ENCODE data around the gene FAM76A. TPM values are rescaled to one million over a fixed set of nuclear protein-coding genes. Genes with fewer than 3 reads are reported as not detected.
A peak's percentile ranks its signal among the peaks of the same experiment; 100 is the strongest.
"Not testable (repeated sequence)": the region's sequence is repeated elsewhere in the genome, so short reads cannot be mapped to it uniquely, and the experiment has no call there.

Gene FAM76A
- 13.1 and 17.5 TPM in 2 replicates for total RNA-seq
- 9.2 and 13.5 TPM in 2 replicates for polyA plus RNA-seq
- polyA plus RNA-seq (2012), result 6.3 and 9.2 TPM in 2 replicates
- 2.0 and 9.5 TPM in 2 replicates for polyA minus RNA-seq (ENCODE audit: low replicate concordance)

DNA sequence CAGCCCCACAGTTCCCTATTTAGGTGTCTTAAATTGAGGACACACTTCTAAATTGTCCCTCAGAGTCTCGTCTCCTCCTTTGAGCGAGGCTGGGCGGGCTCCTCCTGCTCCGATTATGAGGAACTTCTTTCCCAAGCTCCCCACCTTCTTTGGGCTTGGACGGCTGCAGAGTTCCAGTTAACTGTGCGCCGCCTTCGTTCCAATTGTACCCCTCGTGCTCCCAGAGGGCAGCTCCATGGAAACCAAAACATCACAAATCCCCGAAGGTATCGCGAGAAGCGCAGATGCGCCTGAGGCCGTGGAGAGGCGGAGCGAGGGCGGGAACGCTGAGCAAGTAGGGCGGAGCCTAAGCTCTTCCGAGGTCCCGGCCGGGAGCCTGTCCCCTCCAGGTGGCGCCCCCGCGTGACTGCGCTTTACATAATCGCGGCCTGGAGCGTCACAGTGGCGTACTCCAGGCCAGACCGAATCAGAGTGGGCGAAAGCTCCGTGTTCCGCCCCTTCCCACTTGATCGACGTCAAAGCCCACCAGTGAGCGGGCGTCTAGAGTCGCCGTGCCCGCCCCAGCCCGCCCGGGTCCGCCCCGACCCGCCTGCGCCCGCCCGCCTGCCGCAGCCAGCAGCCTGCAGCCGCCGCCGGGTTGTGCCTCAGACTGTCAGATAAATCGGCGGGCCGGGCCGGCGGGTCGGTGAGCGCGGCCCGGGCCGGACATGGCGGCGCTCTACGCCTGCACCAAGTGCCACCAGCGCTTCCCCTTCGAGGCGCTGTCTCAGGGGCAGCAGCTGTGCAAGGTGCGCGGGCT, at the start of gene FAM76A:
Gene FAM76A (plus strand): TSS at position 588 of the 799 bp plus-strand sequence. CDS start 120 bp downstream, at position 708.
- peaks cover 7% of the 10 kb centered on the region for H3K4me1 ChIP-seq (ENCODE audit: control insufficient read depth, extremely low read depth, insufficient read depth, low read length)
- H3K4me3 ChIP-seq (replicated peaks in 1 of 4; ENCODE audit: control extremely low read depth in 1 of 4, insufficient read depth in 1 of 4, low read depth in 3 of 4, low read length in 4 of 4), result peak within 1 kb of the TSS; percentile 78 to 91 (median 88)
- H3K27ac ChIP-seq (ENCODE audit: insufficient read depth, low read length), result peak within 1 kb of the TSS; percentile 94
- H2AFZ ChIP-seq (ENCODE audit: low read length), result peak within 1 kb of the TSS; percentile 91
- H3K9ac ChIP-seq (ENCODE audit: insufficient read depth, low read length), result peak within 1 kb of the TSS; percentile 81
- H3K4me2 ChIP-seq (ENCODE audit: extremely low read depth, insufficient read depth, low read length), result peak within 1 kb of the TSS; percentile 94
- no peaks in the 10 kb centered on the region for H3K27me3 ChIP-seq (ENCODE audit: control insufficient read depth, insufficient read depth, low read length)
- H4K20me1 ChIP-seq (ENCODE audit: control insufficient read depth, extremely low read depth, insufficient read depth, low read length), result no peaks in the 10 kb centered on the region
- H3K79me2 ChIP-seq (ENCODE audit: control insufficient read depth, insufficient read depth, low read length), result peaks cover 7% of the 10 kb centered on the region
- no peaks in the 10 kb centered on the region for H3K9me3 ChIP-seq (ENCODE audit: control insufficient read depth, insufficient read depth, low read depth, low read length)
- peak; percentile 99 for DNase-seq (ENCODE audit: low read depth in 2 of 2)
- no peaks in the 10 kb centered on the region for H3K36me3 ChIP-seq (ENCODE audit: control insufficient read depth, insufficient read depth, low read length)
- no peak for TF ChIP-seq EZH2 (IDR thresholded peaks at IDR 0.05; ENCODE audit: low read length, missing control alignments)
- TF ChIP-seq, protein P1, sequence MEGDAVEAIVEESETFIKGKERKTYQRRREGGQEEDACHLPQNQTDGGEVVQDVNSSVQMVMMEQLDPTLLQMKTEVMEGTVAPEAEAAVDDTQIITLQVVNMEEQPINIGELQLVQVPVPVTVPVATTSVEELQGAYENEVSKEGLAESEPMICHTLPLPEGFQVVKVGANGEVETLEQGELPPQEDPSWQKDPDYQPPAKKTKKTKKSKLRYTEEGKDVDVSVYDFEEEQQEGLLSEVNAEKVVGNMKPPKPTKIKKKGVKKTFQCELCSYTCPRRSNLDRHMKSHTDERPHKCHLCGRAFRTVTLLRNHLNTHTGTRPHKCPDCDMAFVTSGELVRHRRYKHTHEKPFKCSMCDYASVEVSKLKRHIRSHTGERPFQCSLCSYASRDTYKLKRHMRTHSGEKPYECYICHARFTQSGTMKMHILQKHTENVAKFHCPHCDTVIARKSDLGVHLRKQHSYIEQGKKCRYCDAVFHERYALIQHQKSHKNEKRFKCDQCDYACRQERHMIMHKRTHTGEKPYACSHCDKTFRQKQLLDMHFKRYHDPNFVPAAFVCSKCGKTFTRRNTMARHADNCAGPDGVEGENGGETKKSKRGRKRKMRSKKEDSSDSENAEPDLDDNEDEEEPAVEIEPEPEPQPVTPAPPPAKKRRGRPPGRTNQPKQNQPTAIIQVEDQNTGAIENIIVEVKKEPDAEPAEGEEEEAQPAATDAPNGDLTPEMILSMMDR (conservative IDR thresholded peaks at IDR 0.05 in 1 of 2, IDR thresholded peaks at IDR 0.05 in 1 of 2; ENCODE audit: low read depth in 1 of 2, low read length in 2 of 2), result peak in 1 of 2 donors; percentile 30

DNA sequence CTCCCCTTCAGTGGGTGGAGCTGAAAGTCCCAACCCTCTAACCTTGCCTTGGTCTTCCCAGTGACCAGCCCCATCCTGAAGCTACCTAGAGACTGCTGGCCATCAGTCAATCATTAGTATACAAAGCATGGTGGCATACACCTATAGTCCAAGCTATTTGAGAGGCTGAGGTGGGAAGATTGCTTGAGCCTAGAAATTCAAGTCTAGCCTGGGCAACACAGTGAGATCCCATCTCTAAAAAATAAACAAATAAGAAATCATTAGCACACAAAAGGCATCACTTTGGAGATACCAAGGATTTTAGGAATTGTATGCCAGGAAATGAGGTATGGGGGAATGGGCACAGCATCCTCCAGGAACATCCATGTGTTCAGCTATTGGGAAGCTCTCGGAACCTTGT, 49.4 kb upstream of the FAM76A start:
- TF ChIP-seq, protein P1 (conservative IDR thresholded peaks at IDR 0.05 in 1 of 2, IDR thresholded peaks at IDR 0.05 in 1 of 2; ENCODE audit: low read depth in 1 of 2, low read length in 2 of 2), result no peak
- TF ChIP-seq EZH2 (IDR thresholded peaks at IDR 0.05; ENCODE audit: low read length, missing control alignments), result no peak
- Histone ChIP-seq H4K20me1 (ENCODE audit: control insufficient read depth, extremely low read depth, insufficient read depth, low read length) (no peaks in the 10 kb centered on the region), H3K27me3 (ENCODE audit: control insufficient read depth, insufficient read depth, low read length) (no peaks in the 10 kb centered on the region), H3K4me1 (ENCODE audit: control insufficient read depth, extremely low read depth, insufficient read depth, low read length) (peaks cover 9% of the 10 kb centered on the region), H3K36me3 (ENCODE audit: control insufficient read depth, insufficient read depth, low read length) (no peaks in the 10 kb centered on the region), H2AFZ (ENCODE audit: low read length) (no peak overlapping the region), H3K79me2 (ENCODE audit: control insufficient read depth, insufficient read depth, low read length) (no peaks in the 10 kb centered on the region), H3K4me3 (replicated peaks in 1 of 4; ENCODE audit: control extremely low read depth in 1 of 4, insufficient read depth in 1 of 4, low read depth in 3 of 4, low read length in 4 of 4) (no peak overlapping the region), H3K9me3 (ENCODE audit: control insufficient read depth, insufficient read depth, low read depth, low read length) (no peaks in the 10 kb centered on the region), H3K4me2 (ENCODE audit: extremely low read depth, insufficient read depth, low read length) (no peak overlapping the region), H3K27ac (ENCODE audit: insufficient read depth, low read length) (no peak overlapping the region), H3K9ac (ENCODE audit: insufficient read depth, low read length) (no peak overlapping the region)
- no peak for DNase-seq (ENCODE audit: low read depth in 2 of 2)

DNA sequence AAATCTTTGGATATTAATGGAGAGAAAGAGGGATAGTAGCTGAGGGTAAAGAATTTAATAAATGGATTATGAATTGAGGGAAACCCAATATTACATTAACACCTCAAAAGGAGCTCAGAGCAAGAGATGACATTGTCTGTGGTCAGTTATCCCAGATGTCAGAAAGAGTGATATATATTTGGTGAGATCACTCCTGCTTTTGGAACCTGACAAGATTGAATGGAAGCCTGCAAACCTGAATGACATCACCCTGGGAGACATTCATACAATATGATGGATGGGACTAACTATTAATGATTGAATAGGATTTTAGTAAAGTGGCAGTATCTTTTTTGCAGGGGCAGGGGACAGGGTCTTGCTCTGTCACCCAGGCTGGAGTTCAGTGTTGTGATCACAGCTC, 47.0 kb upstream of the FAM76A start:
- Histone ChIP-seq H3K4me1 (ENCODE audit: control insufficient read depth, extremely low read depth, insufficient read depth, low read length) (no peaks in the 10 kb centered on the region), H3K79me2 (ENCODE audit: control insufficient read depth, insufficient read depth, low read length) (no peaks in the 10 kb centered on the region), H3K36me3 (ENCODE audit: control insufficient read depth, insufficient read depth, low read length) (no peaks in the 10 kb centered on the region), H3K27ac (ENCODE audit: insufficient read depth, low read length) (no peak overlapping the region), H3K9me3 (ENCODE audit: control insufficient read depth, insufficient read depth, low read depth, low read length) (no peaks in the 10 kb centered on the region), H3K27me3 (ENCODE audit: control insufficient read depth, insufficient read depth, low read length) (no peaks in the 10 kb centered on the region), H3K9ac (ENCODE audit: insufficient read depth, low read length) (no peak overlapping the region), H2AFZ (ENCODE audit: low read length) (no peak overlapping the region), H3K4me2 (ENCODE audit: extremely low read depth, insufficient read depth, low read length) (no peak overlapping the region), H4K20me1 (ENCODE audit: control insufficient read depth, extremely low read depth, insufficient read depth, low read length) (no peaks in the 10 kb centered on the region), H3K4me3 (replicated peaks in 1 of 4; ENCODE audit: control extremely low read depth in 1 of 4, insufficient read depth in 1 of 4, low read depth in 3 of 4, low read length in 4 of 4) (no peak overlapping the region)
- DNase-seq (ENCODE audit: low read depth in 2 of 2), result no peak
- no peak for TF ChIP-seq EZH2 (IDR thresholded peaks at IDR 0.05; ENCODE audit: low read length, missing control alignments)
- TF ChIP-seq, protein P1 (conservative IDR thresholded peaks at IDR 0.05 in 1 of 2, IDR thresholded peaks at IDR 0.05 in 1 of 2; ENCODE audit: low read depth in 1 of 2, low read length in 2 of 2), result no peak

DNA sequence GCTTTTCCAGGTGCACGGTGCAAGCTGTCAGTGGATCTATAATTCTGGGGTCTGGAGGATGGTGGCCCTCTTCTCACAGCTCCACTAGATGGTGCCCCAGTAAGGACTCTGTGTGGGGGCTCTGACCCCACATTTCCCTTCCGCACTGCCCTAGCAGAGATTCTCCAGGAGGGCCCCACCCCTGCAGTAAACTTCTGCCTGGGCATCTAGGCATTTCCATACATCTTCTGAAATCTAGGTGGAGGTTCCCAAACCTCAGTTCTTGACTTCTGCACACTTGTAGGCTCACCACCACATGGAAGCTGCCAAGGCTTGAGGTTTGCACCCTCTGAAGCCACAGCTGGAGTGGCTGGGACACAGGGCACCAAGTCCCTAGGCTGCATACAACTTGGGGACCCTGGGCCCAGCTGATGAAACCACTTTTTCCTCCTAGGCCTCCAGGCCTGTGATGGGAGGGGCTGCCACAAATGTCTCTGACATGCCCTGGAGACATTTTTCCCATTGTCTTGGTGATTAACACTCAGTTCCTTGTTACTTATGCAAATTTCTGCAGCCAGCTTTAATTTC, 45.5 kb upstream of the FAM76A start:
- not testable (repeated sequence) for H2AFZ ChIP-seq (ENCODE audit: low read length); H3K36me3 ChIP-seq (ENCODE audit: control insufficient read depth, insufficient read depth, low read length); H3K27me3 ChIP-seq (ENCODE audit: control insufficient read depth, insufficient read depth, low read length); H3K4me1 ChIP-seq (ENCODE audit: control insufficient read depth, extremely low read depth, insufficient read depth, low read length); H3K4me3 ChIP-seq (replicated peaks in 1 of 4; ENCODE audit: control extremely low read depth in 1 of 4, insufficient read depth in 1 of 4, low read depth in 3 of 4, low read length in 4 of 4); H3K9me3 ChIP-seq (ENCODE audit: control insufficient read depth, insufficient read depth, low read depth, low read length); H3K27ac ChIP-seq (ENCODE audit: insufficient read depth, low read length); H3K4me2 ChIP-seq (ENCODE audit: extremely low read depth, insufficient read depth, low read length); DNase-seq (ENCODE audit: low read depth in 2 of 2); H3K9ac ChIP-seq (ENCODE audit: insufficient read depth, low read length); H3K79me2 ChIP-seq (ENCODE audit: control insufficient read depth, insufficient read depth, low read length); H4K20me1 ChIP-seq (ENCODE audit: control insufficient read depth, extremely low read depth, insufficient read depth, low read length)
